ENCODE results near the gene DCST2.

DCST2 gene

DNA sequence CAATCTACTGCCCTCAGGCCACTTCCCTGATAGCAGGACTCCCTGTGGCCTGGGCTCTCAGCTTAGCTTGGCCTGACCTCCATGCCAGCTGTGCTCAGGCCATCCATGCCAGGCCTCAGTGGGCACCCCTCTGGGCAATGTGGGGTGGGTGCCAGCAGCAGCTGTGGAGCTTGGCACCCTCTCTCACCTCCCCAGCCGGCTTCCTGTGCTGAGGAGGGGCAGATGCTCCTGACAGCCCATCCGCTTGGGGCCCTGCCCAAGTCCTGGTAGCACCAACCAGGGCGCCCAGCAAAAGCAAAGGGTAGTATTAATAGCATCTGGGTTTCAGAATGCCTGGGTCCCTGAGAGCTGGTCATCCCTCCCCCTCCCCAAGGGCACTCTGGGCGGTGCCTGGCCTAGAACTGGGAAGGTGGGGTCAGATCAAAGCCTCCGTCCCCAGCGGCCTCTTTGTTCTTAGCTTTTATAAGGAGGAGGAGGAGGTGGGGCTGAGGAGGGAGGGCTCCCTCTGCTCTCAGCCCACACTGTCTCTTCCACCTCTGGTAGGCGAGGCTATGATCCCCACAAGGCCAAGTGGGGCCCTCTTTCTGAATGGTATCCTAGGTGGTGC is 36.1 kb upstream of the DCST2 start:
- DNase-seq (ENCODE audit: low spot score): no peak

DNA sequence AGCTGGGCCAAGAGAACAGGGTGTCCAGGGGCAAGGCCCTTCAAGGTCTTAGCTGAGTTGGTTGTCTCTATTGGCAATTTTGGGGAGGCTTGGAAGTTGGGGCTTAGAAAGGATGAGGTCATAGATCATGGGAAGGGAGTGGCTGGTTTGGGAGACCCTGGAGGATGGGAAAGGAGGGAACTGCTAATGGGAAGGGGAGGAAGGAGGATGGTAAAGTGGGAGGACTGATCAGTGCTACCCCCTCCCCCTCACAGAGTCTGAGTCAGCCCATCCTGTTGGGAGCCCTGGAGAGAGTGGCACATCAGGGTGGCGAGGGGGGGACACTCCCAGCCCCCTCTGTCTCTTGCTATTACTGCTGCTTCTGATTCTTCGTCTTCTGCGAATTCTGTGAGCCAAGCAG is 35.0 kb upstream of the DCST2 start:
- DNase-seq (ENCODE audit: low spot score): no peak

DNA sequence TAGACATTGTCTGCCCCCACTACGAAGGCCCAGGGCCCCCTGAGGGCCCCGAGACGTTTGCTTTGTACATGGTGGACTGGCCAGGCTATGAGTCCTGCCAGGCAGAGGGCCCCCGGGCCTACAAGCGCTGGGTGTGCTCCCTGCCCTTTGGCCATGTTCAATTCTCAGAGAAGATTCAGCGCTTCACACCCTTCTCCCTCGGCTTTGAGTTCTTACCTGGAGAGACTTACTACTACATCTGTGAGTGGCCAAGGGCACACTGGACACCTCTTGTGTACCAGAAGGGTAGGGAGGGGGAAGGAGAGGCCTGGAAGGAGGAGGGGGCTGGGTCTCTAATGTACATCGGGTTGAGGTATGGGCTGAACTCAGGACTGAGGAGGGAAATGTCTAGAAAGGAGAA is 33.2 kb upstream of the DCST2 start:
- DNase-seq (ENCODE audit: low spot score): no peak

DNA sequence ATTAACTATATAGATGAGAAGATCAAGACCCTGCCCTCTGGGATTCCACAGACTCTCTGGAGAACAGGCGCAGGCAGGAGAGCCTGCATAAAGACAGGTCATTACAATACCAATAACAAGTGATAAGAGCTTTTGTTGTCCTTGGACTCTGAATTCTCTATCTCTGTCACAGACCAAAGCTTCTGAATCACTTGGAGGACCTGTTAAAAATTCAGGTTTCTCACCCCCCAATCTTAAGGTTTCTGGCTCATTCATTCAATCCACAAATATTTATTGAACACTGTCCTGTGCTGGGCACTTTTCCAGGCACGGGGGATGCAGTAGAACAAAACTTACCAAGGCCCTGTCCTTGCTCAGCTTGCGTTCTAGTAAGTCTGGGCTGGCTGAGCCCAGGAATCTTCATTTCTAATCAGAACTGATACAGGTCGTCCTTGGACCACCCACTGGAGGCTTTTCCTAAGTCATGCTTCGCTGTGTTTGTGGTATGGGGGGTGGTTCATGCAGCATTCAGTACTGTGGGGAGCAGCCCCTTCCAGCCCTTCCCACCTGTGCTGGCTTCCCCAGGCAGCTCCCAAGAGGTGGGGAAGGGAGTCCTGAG is 31.4 kb upstream of the DCST2 start:
- no peak for DNase-seq (ENCODE audit: low spot score)

DNA sequence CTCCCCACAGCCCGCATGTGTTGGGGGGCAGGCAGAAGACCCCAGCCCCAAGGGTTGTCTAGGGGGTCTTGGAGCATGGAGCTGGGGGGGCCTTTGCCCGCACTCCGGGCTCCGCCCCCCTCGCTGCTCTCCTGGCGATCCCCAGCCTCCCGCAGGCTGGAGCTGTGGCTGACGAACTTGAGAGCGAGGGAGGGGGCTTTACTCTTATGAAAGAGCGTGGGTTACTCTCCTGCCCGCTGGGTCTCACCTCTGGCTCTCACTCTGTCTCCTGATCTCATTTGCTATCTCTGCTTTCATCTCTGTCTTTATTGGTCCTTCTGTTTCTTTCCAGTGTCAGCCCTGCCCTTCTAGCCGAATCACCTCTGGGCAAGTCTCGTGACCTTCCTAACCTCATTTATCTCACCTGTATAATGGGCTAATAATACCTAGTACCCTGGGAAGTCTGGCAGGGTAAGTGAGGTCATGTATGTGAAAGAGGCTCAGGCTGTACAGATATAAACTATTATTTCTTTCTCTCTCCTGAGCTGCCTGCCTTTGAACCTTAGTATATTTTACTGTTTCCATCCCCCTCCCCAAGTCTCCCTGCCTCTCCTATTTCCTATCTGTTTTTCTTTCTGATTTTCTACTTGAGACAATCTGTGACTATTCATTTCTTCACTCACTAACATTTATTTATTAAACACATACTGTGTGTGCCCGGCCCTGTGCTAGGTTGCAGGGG is 30.7 kb upstream of the DCST2 start:
- DNase-seq (ENCODE audit: low spot score): no peak

DNA sequence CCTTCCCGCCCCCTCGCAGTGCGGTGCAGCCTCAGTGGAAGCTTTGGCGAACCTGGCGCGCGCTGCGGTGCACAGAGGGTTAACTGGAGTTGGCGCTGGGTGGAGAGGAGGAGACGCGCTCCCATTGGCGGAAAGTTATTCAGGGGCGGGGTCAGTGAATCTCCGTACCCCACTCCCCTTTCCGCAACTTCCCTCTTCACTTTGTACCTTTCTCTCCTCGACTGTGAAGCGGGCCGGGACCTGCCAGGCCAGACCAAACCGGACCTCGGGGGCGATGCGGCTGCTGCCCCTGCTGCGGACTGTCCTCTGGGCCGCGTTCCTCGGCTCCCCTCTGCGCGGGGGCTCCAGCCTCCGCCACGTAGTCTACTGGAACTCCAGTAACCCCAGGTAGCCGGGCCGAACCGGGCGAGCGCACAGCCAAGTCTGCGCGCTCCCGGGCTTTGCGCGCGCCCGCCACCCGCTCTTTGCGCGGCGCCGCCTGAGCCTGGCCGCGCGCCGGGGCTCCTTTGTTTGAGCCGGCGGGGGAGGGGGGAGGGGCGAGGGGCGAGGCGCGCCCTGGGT is 30.0 kb upstream of the DCST2 start, which contains the start of gene EFNA4:
Gene EFNA4 (plus strand): TSS at position 191 of the 561 bp plus-strand sequence. CDS start 84 bp downstream, at position 275.
- peak; percentile 84 for DNase-seq (ENCODE audit: low spot score)

DNA sequence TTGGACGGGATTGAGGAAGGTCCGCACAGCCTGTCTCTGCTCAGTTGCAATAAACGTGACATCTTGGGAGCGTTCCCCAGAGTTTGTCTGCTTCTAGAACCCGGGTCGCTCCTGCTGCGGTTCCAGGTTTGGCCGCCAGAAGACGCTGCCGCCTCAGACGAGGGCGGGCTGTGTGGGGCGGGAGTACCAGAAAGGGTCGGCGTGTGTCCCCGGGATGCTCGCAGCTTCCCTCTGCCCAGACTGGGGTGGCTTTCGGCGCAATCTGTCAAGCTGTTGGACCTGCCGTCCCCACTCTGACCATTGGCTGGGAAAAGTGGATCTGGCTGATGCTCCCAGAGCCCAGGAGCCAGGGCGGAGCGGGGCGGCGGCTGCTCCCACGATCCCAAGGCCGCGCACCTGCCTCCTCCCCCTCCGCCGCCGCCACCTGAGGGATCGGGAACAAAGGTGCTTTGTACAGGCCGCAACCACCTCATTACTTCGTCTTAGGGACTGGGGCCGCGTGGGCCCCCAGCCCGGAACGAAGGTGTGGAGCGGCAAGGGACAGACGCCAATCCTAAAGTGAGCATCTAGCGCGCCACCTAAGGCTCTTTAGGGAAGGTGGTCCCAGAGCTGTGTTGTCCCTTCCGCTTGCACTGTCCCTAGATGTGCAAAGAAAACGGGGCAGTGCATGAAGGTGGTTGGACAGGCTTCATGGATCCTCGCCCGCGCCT is 29.3 kb upstream of the DCST2 start:
- DNase-seq (ENCODE audit: low spot score): no peak

DNA sequence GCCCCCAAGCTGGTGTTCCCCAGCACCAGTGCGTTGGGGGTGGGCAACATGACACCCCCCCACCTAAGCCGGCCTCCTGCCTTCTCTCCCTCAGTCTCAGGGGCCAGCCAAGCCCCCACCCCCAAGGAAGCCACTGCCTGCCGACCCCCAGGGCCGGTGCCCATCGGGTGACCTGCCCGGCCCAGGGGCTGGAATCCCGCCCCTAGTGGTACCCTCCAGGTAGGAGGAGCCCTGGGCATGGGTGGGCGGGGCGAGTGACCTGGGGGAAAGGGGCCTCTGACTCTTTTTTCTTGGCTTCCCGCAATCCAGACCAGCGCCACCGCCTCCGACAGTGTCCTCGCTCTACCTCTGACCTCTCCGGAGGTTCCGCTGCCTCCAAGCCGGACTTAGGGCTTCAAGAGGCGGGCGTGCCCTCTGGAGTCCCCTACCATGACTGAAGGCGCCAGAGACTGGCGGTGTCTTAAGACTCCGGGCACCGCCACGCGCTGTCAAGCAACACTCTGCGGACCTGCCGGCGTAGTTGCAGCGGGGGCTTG is 28.6 kb upstream of the DCST2 start:
- no peak for DNase-seq (ENCODE audit: low spot score)

DNA sequence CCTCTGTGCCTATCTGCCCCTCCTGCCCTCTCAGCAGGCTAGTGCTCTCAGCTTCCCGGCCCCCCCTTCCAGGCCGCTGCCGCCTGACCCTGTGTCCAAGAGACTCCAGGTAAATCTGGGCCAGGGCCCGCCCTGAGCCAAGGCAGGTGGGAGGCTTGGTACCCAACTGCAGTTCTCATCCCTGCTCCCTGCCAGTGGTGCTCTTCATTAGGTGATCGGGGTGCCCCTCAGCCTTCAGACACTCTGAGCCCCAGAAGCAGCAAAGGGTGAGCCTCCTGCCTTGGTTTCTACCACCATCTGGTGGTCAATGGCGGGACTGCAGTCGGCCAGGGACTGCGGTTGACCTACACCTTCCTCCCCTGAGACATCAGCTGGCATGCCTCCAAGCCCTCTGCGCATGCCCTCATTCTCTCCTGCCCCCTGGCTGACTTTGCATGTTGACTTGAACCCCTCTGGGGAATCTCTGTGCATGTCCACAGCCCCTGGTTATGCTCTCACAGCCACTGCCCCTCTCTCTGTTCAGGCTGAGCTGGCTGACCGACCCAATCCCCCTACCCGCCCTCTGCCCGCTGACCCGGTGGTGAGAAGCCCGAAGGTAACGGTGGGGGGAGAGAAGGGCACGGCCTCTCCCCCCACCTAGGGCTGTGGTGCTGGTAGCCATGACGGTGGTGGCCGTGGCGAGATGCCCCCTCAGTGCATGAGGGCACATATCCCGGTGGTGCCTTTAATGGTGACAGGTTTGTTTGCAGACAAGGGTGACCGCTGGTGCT is 28.0 kb upstream of the DCST2 start:
- DNase-seq (ENCODE audit: low spot score): peak; percentile 81

DNA sequence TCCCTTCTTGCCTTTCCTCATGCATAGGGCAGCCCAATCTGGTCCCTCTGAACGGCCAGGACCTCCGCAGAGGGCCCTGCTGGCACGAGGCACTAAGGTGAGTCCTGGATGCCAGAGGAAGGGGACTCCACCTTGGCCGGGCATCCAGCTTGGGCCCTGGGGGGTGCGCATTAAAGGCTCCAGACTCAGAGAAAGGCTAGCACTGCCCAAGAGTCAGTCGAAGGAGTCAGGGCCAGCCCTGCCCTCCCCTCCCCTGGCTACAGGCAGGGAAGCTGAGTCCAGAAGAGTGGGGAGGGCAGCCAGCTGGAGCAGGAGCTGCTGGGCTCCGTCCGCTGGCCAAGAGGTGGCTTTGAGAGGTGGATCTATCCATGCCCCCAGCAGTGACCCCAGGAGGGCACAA is 27.2 kb upstream of the DCST2 start:
- no peak for DNase-seq (ENCODE audit: low spot score)

DNA sequence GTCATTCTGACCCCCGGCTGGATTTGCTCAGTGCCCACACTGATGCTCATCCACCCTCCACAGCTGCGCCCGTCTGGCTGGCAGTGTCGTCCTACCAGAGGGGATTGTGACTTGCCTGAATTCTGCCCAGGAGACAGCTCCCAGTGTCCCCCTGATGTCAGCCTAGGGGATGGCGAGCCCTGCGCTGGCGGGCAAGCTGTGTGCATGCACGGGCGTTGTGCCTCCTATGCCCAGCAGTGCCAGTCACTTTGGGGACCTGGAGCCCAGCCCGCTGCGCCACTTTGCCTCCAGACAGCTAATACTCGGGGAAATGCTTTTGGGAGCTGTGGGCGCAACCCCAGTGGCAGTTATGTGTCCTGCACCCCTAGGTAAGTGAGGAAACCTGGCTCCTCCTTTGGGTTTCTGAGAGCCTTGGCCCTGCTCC is 24.2 kb upstream of the DCST2 start:
- DNase-seq (ENCODE audit: low spot score): no peak

DNA sequence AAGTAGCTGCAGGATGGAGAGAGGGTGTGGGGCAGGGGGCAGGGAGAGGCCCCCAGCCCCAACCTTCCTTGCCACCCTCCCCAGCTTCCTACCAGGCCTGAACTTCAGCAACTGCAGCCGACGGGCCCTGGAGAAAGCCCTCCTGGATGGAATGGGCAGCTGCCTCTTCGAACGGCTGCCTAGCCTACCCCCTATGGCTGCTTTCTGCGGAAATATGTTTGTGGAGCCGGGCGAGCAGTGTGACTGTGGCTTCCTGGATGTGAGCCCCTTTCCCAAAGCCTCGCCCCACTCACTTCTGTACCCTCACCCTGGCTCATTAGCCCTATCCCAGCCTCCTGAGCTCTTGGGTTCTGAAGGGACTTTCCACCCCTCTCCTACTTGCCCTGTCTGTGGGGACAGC is 23.5 kb upstream of the DCST2 start:
- DNase-seq (ENCODE audit: low spot score): no peak

DNA sequence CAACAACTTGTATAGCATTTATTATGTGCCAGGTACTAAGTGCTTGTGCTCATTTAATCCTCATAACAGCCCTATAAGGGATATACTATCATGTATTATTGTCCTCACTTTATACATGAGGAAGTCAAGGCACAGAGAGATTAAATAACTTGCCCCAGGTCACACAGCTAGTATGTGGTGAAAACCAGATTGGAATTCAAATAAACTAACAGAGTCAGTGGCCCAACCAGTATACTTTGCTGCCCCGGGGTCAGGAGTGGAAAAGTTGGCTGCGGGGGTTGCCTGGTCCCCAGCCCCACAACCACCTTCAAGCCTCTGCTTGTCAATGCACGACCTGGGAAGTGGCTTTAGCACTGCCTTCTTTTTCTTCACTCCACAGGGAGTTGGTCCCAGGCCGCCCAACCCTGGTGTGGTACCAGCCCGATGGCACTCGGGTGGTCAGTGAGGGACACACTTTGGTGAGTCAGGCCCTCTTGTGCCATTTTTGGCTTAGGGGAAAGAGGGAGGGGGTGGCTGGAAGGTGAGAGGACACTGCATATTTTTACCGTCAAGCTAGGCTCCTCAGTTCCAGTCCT is 20.0 kb upstream of the DCST2 start:
- DNase-seq (ENCODE audit: low spot score): no peak

DNA sequence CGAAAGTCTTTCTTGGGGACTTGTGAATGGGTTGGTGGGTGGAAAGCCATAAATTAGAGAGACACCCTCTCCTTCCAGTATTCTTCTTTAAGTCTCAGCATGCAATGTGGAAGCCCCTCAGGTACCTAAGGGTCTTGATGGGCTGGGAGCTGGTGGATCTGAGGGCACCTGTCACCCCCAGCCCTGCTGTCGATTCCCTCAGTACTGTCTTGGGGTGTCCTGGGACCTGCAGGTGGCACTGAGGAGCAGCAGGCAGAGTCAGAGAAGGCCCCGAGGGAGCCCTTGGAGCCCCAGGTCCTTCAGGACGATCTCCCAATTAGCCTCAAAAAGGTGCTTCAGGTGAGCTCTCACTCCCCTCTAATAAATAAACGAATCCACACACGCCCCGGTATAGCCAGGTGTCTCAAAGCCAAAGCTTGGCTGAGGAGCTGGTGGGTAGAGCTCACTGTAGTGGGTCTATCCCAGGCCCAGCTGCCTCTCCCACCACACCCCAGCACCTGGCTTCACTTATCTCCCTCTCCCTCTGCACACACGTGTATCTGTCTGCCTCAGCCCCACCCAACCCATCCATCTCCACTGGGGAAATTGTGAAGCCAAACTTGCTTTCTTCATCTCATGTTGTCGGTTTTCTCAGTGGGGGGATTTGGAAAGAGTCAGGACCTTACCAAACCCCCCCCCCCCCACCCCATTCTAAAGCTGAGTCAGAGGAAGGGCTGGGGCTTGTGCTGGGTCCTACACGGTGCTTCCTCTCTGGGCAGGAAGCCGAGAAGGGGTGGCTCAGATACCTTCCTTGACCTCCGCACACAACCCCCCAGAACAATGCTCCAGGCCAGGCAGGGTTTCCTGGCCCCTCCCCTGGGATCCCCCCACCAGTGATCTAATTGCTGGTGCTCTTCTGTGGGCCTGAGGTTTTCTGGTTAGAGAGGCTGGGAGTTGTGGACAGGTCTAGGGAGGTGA is 19.1 kb upstream of the DCST2 start:
- no peak for DNase-seq (ENCODE audit: low spot score)

DNA sequence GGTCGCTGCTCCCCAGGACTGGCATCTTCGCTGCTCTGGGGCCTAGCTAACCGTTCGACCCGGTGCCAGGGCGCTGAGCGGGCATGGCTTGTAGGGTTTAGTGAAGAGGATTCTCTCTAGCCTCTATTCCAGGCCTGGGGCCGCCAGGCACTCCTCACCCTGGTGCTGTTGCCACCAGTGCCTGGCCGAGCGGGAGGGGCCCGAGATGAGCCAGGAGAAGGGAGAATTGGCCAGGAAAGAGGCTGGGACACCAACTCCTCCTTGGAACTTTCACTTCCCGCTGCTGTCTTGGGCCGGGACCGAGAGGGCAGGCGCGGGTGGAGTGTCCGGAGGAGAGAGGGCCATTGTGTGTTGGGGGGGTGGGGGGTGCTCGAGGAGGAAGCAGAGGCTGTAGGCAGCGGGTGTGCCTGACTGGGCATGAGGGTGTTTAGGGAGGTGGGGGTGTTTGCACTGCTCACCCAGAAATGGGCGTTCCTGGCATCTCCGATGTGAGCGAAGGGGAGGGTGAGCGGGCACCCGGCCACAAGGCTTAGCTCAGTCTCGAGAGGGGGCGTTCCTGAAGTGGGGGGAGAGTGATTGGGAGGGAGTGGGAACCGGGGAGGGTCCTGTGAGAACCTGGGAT is 18.3 kb upstream of the DCST2 start:
- peak; percentile 63 for DNase-seq (ENCODE audit: low spot score)

DNA sequence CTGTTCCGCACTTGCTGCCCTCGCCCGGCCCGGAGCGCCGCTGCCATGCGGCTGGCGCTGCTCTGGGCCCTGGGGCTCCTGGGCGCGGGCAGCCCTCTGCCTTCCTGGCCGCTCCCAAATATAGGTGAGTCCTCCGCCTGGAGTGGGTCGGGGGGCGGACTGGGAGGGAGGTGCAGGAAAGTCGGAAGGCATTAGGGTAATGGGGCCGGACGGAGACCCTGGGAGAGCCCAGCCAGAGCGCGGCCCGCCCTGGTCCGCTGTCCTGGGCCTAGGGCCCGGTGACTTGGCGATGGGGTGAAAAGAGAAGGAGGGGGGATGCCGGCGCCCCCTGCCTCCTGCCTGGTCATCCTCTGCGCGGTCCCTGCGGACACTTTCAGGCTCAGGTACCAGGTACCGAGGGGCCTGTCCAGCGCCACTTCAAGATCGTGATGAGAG is 17.8 kb upstream of the DCST2 start:
- no peak for DNase-seq (ENCODE audit: low spot score)

DNA sequence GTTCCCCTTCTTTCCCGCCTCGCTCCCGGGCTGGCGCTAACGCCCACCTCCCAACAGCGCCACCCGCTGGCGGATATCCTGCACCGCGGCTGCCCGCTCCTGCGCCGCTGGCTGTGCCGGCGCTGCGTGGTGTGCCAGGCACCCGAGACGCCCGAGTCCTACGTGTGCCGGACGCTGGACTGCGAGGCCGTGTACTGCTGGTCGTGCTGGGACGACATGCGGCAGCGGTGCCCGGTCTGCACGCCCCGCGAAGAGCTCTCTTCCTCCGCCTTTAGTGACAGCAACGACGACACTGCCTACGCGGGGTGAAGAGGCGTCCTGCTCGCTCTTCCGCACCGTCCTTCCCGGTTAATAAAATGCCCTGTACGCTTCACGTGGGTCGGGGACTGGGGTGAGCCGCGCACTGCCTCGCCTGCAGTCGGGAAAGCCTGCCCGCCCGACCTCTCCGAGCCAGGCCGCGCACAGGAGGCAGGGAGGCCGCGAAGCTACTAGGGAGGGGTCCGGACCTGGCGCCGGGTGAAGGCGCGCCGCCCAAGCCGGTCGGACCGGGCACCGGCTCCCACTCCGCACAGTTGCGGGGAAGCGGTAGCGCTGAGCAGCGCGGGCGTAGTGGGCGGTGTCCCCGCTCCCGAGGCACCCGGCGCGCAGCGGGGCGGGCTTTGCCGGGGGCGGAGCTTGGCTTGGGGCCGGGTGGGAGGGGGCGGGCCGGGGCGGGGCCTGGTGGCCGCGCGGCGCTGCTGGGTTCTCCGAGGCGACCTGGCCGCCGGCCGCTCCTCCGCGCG is 17.2 kb upstream of the DCST2 start, which contains the start of gene ADAM15:
Gene ADAM15 (plus strand): TSS at position 757 of the 782 bp plus-strand sequence. CDS start 71 bp downstream, outside the sequence.
- peak; percentile 82 for DNase-seq (ENCODE audit: low spot score)

Data from Ammon's horn (tissue), 1 donor.